IMR-90 (cell line): ENCODE results near the gene RASGEF1C. TPM values are rescaled to one million over a fixed set of nuclear protein-coding genes. Genes with fewer than 3 reads are reported as not detected.

ENCODE experiments used
- ATAC-seq: fragments of 200-7000 bp; cut with Tn5 transposase; 2 replicates; pipeline ENCODE4 v1.9.1; 2020; ENCODE audit warnings: low read depth, mild to moderate bottlenecking, moderate library complexity
- BruUV-seq: library from RNA; stranded (reverse); fragments of 400-500 nt; replicated peaks from 2 replicates; lab custom pipeline; 2021; lab: Mats Ljungman, UMichigan
- CTCF ChIA-PET: fragments of 300-600 bp; formaldehyde crosslinking; extraction: SDS; loops from one replicate; lab custom pipeline; 2021; ENCODE audit warnings: antibody characterized with exemption; lab: Yijun Ruan, JAX
- POLR2A ChIA-PET: fragments of 300-600 bp; sonication (Branson Sonifier 250); formaldehyde crosslinking; loops from one replicate; lab custom pipeline; 2022; ENCODE audit warnings: antibody characterized with exemption; ENCODE audit not compliant: unreplicated experiment; lab: Charles Lee
- DNase-seq: peaks from one replicate; pipeline ENCODE4 v3.0.0; 2013
- H2AFZ ChIP-seq: replicated peaks from 2 replicates; pipeline ENCODE3; 2013; ENCODE audit warnings: low read length, mild to moderate bottlenecking; ENCODE audit not compliant: poor library complexity
- H2AK5ac ChIP-seq: 2 replicates; pipeline ENCODE4 v1.6.1; 2013; ENCODE audit warnings: low read depth, low read length, inconsistent platforms
- H2AK9ac ChIP-seq: replicated peaks from 2 replicates; pipeline ENCODE3; 2013; ENCODE audit warnings: mild to moderate bottlenecking, low read depth, low read length, moderate library complexity; ENCODE audit not compliant: poor library complexity
- H2BK120ac ChIP-seq: 2 replicates; pipeline ENCODE4 v1.6.1; 2013; ENCODE audit warnings: low read depth, low read length, inconsistent platforms
- H2BK15ac ChIP-seq: 3 replicates; pipeline ENCODE4 v1.6.1; 2013; ENCODE audit warnings: low read depth, low read length, inconsistent platforms
- H2BK20ac ChIP-seq: 2 replicates; pipeline ENCODE4 v1.6.1; 2013; ENCODE audit warnings: low read depth, mild to moderate bottlenecking, inconsistent platforms, low read length, moderate library complexity
- H2BK5ac ChIP-seq: 2 replicates; pipeline ENCODE4 v1.6.1; 2013; ENCODE audit warnings: mild to moderate bottlenecking, low read depth, low read length, inconsistent platforms; ENCODE audit not compliant: poor library complexity, severe bottlenecking
- H3K14ac ChIP-seq: replicated peaks from 2 replicates; pipeline ENCODE4 v1.6.1; 2013; ENCODE audit warnings: low read depth, low read length, inconsistent platforms
- H3K18ac ChIP-seq: 2 replicates; pipeline ENCODE4 v1.6.1; 2013; ENCODE audit warnings: low read depth, low read length, control low read depth
- H3K23ac ChIP-seq: 2 replicates; pipeline ENCODE4 v1.6.1; 2013; ENCODE audit warnings: low read depth, low read length, inconsistent platforms
- H3K27ac ChIP-seq: 2 replicates; pipeline ENCODE4 v1.5.1; 2013; ENCODE audit warnings: mild to moderate bottlenecking, control low read depth, low read length; ENCODE audit not compliant: insufficient read depth
- H3K27me3 ChIP-seq: 2 replicates; pipeline ENCODE4 v1.6.1; 2013; ENCODE audit warnings: low read length; ENCODE audit not compliant: control insufficient read depth, insufficient read depth
- H3K36me3 ChIP-seq: 2 replicates; pipeline ENCODE4 v1.6.1; 2013; ENCODE audit warnings: low read length, mixed read lengths; ENCODE audit not compliant: control insufficient read depth, insufficient read depth
- H3K4ac ChIP-seq: 2 replicates; pipeline ENCODE4 v1.6.1; 2013; ENCODE audit warnings: low read depth, low read length, inconsistent platforms
- H3K4me1 ChIP-seq: 2 replicates; pipeline ENCODE4 v1.6.1; 2013; ENCODE audit warnings: low read length, mixed read lengths; ENCODE audit not compliant: control insufficient read depth, insufficient read depth
- H3K4me2 ChIP-seq: 2 replicates; pipeline ENCODE4 v1.6.1; 2013; ENCODE audit warnings: low read depth, mild to moderate bottlenecking, control low read depth, low read length, moderate library complexity
- H3K4me3 ChIP-seq: 2 replicates; pipeline ENCODE4 v1.5.1; 2013; ENCODE audit warnings: low read depth, mild to moderate bottlenecking, control low read depth, low read length, moderate library complexity; ENCODE audit not compliant: insufficient read depth
- H3K56ac ChIP-seq: 2 replicates; pipeline ENCODE4 v1.6.1; 2013; ENCODE audit warnings: low read length, inconsistent platforms; ENCODE audit not compliant: insufficient read depth; ENCODE audit errors: extremely low read depth
- H3K79me1 ChIP-seq, 2 experiments: 2 replicates each; pipeline ENCODE4 v1.6.1; 2013; ENCODE audit warnings: low read length in 2 of 2, inconsistent platforms in 1 of 2, low read depth in 1 of 2
- H3K9ac ChIP-seq: 2 replicates; pipeline ENCODE4 v1.6.1; 2013; ENCODE audit warnings: low read depth, low read length, control low read depth
- H3K9me1 ChIP-seq: 2 replicates; pipeline ENCODE4 v1.6.1; 2013; ENCODE audit warnings: low read length, inconsistent platforms; ENCODE audit not compliant: insufficient read depth
- H3K9me3 ChIP-seq: 2 replicates; pipeline ENCODE4 v1.6.1; 2013; ENCODE audit warnings: low read length; ENCODE audit not compliant: control insufficient read depth, insufficient read depth
- H4K20me1 ChIP-seq: 2 replicates; pipeline ENCODE4 v1.6.1; 2013; ENCODE audit warnings: low read length, inconsistent platforms; ENCODE audit not compliant: insufficient read depth
- H4K5ac ChIP-seq: 2 replicates; pipeline ENCODE4 v1.6.1; 2013; ENCODE audit warnings: mild to moderate bottlenecking, low read depth, low read length, control low read depth
- H4K8ac ChIP-seq, 2 experiments: 2 replicates each; pipeline ENCODE4 v1.6.1; 2013; ENCODE audit warnings: low read depth in 2 of 2, low read length in 2 of 2, control low read depth in 1 of 2, inconsistent platforms in 1 of 2
- H4K91ac ChIP-seq: 2 replicates; pipeline ENCODE4 v1.6.1; 2013; ENCODE audit warnings: low read depth, low read length, inconsistent platforms; ENCODE audit not compliant: insufficient read depth
- BHLHE40 ChIP-seq: fragments of 150-350 bp; IDR thresholded peaks from 2 replicates; pipeline ENCODE4 v1.6.1; 2016; ENCODE audit warnings: mild to moderate bottlenecking, low read depth, low read length
- CEBPB ChIP-seq: IDR thresholded peaks from 2 replicates; pipeline ENCODE4 v1.6.1; 2012; ENCODE audit warnings: low read depth, low read length, improper control_type of control experiment
- CHD1 ChIP-seq: IDR thresholded peaks from 2 replicates; pipeline ENCODE4 v1.6.1; 2012; ENCODE audit warnings: low read depth, low read length, improper control_type of control experiment
- ELK1 ChIP-seq: fragments of 150-350 bp; IDR thresholded peaks from 2 replicates; pipeline ENCODE4 v1.6.1; 2016; ENCODE audit warnings: low read depth, mild to moderate bottlenecking, low read length, moderate library complexity, borderline replicate concordance
- MAZ ChIP-seq: IDR thresholded peaks from 2 replicates; pipeline ENCODE4 v1.6.1; 2012; ENCODE audit warnings: low read depth, mild to moderate bottlenecking, low read length, improper control_type of control experiment, moderate library complexity, borderline replicate concordance
- MXI1 ChIP-seq: IDR thresholded peaks from 2 replicates; pipeline ENCODE4 v1.6.1; 2012; ENCODE audit warnings: low read depth, mild to moderate bottlenecking, low read length, moderate library complexity, borderline replicate concordance
- NFE2L2 ChIP-seq: fragments of 150-350 bp; IDR thresholded peaks from 2 replicates; pipeline ENCODE4 v1.6.1; 2016; ENCODE audit warnings: low read depth, mild to moderate bottlenecking, low read length
- POLR2A ChIP-seq: IDR thresholded peaks from 2 replicates; pipeline ENCODE4 v1.6.1; 2012; ENCODE audit warnings: mild to moderate bottlenecking, low read depth, low read length
- RAD21 ChIP-seq: IDR thresholded peaks from 2 replicates; pipeline ENCODE4 v1.6.1; 2012; ENCODE audit warnings: low read length, improper control_type of control experiment
- RCOR1 ChIP-seq: IDR thresholded peaks from 2 replicates; pipeline ENCODE4 v1.6.1; 2012; ENCODE audit warnings: mild to moderate bottlenecking, low read length, improper control_type of control experiment; ENCODE audit not compliant: insufficient replicate concordance
- WGBS, 2 experiments: methylation state at CpG; one replicate each; pipeline versions ENCODE4 v1.1.5 to v1.1.7; 2013; ENCODE audit warnings: missing lambda C conversion rate in 2 of 2; ENCODE audit not compliant: insufficient read length in 1 of 2; ENCODE audit errors: extremely low coverage in 2 of 2; 5-methylcytosine and 5-hydroxymethylcytosine counted together
- dilution Hi-C: fragments of 300-500 bp; cut with HindIII; formaldehyde crosslinking; loops from one replicate; pipeline ENCODE4 v1.14.3; 2018; ENCODE audit warnings: low sequenced_read_pairs; ENCODE audit not compliant: unreplicated experiment
- in situ Hi-C: fragments of 300-500 bp; cut with MboI; formaldehyde crosslinking; loops from 3 replicates; pipeline ENCODE4 v1.14.3; 2019; ENCODE audit warnings: low sequenced_read_pairs, inconsistent platforms, mixed read lengths
- intact Hi-C: fragments of 100-400 bp; cut with micrococcal nuclease; formaldehyde crosslinking; loops from 2 replicates; pipeline ENCODE4 v1.10.0; 2022
- polyA plus RNA-seq, 3 experiments: library from polyadenylated mRNA; depleted of rRNA; stranded (reverse); fragments of >200 nt; gene quantifications; 2 replicates each; pipeline ENCODE4 v1.2.3, GENCODE V29; 2012; ENCODE audit warnings: low replicate concordance in 1 of 3
- total RNA-seq: library from RNA; depleted of rRNA; stranded (reverse); fragments of >200 nt; gene quantifications from 2 replicates; pipeline ENCODE4 v1.2.3, GENCODE V29; 2012
- TF ChIP-seq, protein P1 (sequence below): fragments of 150-350 bp; IDR thresholded peaks from 2 replicates; pipeline ENCODE4 v1.6.1; 2017; ENCODE audit warnings: mild to moderate bottlenecking, antibody characterized with exemption, low read length, low read depth
- TF ChIP-seq, protein P2 (sequence below): conservative IDR thresholded peaks from 2 replicates; pipeline ENCODE4 v1.5.1; 2012; ENCODE audit warnings: mild to moderate bottlenecking, low read depth, low read length, improper control_type of control experiment

RASGEF1C gene
- total and polyA plus RNA-seq, 2 of the 4 experiments (the other 2 are of a cell fraction): not detected

GRCh38 chr5:180067986-180068385 is 141.0 kb downstream of the RASGEF1C start:
- intact Hi-C loops (no loop called here), in situ Hi-C loops (no loop called here), dilution Hi-C loops (no loop called here)
- Histone ChIP-seq H3K27ac (no peak overlapping the region), H3K4ac (no peak overlapping the region), H3K4me2 (no peak overlapping the region), H3K79me1 (peaks cover 29 to 33% of the 10 kb centered on the region in 2 experiments), H2AK5ac (no peak overlapping the region), H2BK120ac (no peak overlapping the region), H2BK20ac (no peak overlapping the region), H4K20me1 (peaks cover 11% of the 10 kb centered on the region; the same call in 1 of the 2 replicates), H3K9me3 (peaks cover 3% of the 10 kb centered on the region; the same call in 1 of the 2 replicates), H3K23ac (peak overlapping the region; percentile 64; the same call in 1 of the 2 replicates), H3K4me3 (no peak overlapping the region), H4K8ac (no peak overlapping the region), H4K5ac (no peak overlapping the region), H3K14ac (no peak overlapping the region), H2BK15ac (no peak overlapping the region), H4K91ac (no peak overlapping the region), H3K56ac (no peak overlapping the region), H2AFZ (no peak overlapping the region), H3K9ac (no peak overlapping the region), H3K4me1 (peaks cover 4% of the 10 kb centered on the region), H3K36me3 (no peaks in the 10 kb centered on the region), H3K27me3 (no peaks in the 10 kb centered on the region), H2BK5ac (no peak overlapping the region), H3K18ac (no peak overlapping the region), H3K9me1 (peaks cover 8% of the 10 kb centered on the region; the same call in 1 of the 2 replicates), H2AK9ac (no peak overlapping the region)
- POLR2A ChIA-PET: no interaction called here
- DNase-seq (no peak), ATAC-seq (no peak)
- BruUV-seq: no TSS peak
- WGBS, 2 experiments: no CpG with 5 or more reads among the region's 4 CpGs
- no peak for TF ChIP-seq RAD21
- no peak for TF ChIP-seq CEBPB
- TF ChIP-seq, protein P1, sequence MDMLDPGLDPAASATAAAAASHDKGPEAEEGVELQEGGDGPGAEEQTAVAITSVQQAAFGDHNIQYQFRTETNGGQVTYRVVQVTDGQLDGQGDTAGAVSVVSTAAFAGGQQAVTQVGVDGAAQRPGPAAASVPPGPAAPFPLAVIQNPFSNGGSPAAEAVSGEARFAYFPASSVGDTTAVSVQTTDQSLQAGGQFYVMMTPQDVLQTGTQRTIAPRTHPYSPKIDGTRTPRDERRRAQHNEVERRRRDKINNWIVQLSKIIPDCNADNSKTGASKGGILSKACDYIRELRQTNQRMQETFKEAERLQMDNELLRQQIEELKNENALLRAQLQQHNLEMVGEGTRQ: no peak
- no peak for TF ChIP-seq MAZ
- TF ChIP-seq MXI1: no peak
- no peak for TF ChIP-seq RCOR1
- no peak for TF ChIP-seq BHLHE40
- TF ChIP-seq, protein P2, sequence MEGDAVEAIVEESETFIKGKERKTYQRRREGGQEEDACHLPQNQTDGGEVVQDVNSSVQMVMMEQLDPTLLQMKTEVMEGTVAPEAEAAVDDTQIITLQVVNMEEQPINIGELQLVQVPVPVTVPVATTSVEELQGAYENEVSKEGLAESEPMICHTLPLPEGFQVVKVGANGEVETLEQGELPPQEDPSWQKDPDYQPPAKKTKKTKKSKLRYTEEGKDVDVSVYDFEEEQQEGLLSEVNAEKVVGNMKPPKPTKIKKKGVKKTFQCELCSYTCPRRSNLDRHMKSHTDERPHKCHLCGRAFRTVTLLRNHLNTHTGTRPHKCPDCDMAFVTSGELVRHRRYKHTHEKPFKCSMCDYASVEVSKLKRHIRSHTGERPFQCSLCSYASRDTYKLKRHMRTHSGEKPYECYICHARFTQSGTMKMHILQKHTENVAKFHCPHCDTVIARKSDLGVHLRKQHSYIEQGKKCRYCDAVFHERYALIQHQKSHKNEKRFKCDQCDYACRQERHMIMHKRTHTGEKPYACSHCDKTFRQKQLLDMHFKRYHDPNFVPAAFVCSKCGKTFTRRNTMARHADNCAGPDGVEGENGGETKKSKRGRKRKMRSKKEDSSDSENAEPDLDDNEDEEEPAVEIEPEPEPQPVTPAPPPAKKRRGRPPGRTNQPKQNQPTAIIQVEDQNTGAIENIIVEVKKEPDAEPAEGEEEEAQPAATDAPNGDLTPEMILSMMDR: no peak
- TF ChIP-seq POLR2A: no peak
- TF ChIP-seq CHD1: no peak
- TF ChIP-seq ELK1: no peak
- no peak for TF ChIP-seq NFE2L2
- CTCF ChIA-PET: no interaction called here
